Kidney capillary endothelial cell (primary cell): ENCODE measurements around the gene LRRN2.
"Not testable (repeated sequence)": the region's sequence is repeated elsewhere in the genome, so short reads cannot be mapped to it uniquely, and the experiment has no call there.

ENCODE experiments used
- DNase-seq: peaks from one replicate; pipeline ENCODE4 v3.0.0-alpha.2; 2018; ENCODE audit warnings: low spot score

LRRN2 gene

DNA sequence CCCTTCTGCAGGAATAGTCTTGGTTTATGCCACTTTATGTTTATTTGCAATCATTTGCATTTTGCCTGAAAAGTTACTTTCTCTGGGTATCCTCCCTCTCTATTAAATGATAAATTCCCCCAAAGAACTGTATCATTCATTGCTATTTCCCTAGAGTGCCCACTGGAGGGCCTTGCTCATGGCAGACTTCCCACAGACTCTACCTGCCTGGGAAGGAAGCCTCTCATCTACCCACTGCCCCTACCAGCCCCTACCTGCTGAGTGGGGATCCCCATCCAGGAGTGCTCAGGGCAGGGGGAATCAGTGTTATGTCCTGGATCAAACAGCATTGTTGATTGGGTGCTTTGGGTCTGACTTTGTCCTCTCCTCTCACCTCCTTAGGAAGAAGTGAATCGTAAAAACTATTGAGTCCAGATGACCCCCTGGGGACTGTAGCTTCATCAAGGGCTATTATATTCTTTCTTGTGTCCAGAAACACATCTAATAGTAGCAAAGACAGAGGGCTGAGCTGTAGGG lies 6.8 kb upstream of the LRRN2 start:
- no peak for DNase-seq

DNA sequence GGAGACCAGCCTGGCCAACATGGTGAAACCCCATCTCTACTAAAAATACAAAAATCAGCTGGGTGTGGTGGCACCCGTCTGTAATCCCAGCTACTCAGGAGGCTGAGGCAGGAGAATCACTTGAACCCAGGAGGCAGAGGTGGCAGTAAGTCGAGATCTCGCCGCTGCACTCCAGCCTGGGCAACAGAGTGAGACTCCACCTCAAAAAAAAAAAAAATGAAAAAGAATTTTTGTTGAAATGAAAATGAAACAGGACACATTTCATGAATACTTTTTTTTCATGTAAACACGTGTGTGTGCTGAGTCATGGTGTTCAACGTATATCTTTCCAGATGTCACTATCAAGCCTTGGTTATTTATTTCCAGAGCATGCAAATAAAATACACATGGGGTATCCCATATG lies 5.8 kb upstream of the LRRN2 start:
- not testable (repeated sequence) for DNase-seq

DNA sequence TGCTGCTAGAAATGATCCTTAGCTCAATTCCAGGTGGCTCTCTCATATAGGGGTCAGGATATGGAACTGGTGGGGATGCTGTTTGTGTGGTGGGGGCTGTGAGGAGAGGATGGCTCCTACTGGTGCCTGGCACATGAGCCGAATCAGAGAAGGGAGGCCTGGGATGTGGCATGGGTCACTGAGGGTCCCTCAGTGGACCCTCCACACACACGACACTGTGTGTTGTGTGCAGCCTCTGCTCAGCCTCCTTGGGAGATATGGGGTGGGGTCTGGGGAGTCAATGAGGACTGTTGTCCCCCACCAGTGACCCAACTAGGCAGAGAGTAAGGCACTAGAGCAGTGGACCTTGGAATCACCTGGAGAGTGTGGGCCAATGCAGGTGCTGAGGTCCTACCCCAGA lies 3.2 kb upstream of the LRRN2 start:
- no peak for DNase-seq

DNA sequence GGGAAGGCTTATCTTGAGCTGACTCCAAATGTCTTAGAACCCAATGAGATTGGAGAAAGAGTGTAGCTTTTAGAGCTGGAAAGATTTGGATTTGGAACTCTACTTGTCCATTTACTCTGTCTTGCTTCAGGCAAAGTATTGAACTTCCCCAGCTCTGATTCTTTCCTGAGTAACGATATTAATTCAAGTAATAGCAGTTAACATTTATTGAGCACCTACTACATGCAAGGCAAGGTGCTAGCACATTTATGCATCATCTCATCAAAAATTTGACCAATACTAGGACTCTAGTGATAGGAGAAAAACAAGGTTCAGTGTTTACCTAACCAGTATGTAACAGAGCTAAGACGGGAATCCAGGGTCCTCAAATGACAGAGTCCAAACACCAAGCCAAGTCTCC lies 2.5 kb upstream of the LRRN2 start:
- no peak for DNase-seq

DNA sequence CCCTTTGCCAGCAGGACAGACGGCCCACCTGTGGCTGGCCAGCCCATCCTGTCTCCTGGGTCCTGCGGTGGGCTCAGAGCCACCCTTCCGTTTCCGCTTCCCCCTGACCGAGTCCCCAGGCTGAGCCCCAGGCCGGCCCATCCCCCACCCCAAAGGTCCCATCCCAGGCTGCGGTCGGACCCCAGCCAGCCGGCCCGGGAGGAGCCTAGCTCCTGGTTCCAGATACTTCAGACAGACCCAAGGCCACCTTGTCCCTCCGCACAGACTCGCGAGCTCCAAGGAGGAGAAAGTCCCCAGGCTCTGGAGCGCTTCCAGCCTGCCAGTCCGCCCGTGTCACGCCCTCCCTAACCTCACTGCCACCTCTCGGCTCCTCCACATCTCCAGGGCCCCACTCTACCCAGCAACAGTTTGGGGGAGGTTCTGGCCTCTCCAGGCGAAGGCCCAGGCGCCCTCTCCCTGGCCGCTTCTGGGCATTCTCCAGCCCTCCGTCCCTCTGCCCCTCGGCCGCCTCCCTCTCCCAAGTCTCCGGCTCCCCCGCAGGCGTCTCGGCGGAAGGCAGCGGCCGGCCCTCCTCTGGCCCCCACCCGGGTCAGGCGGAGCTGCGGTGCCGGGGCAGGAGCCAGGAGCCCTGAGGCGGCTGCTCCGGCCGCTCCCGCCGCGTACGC lies 835 bp downstream of the LRRN2 start:
- no peak for DNase-seq

DNA sequence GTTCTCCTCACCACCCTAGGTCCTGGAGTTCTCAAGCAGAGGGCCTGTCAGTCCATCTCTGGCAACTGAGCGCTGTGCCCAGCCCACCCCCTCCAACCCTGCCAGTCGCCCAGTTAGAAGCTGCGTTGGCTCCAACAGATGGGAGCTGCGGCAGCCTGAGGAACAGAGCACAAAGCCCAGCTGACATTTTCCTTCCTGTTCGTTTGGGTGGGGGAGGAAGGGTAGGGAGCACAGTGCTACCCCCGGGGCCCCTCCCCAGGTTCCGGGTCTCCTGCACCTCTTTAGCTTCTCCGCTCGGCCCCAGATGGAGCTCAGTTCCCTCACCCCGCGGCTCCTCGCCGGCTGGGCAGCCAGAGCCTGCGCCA lies 1.4 kb downstream of the LRRN2 start:
- DNase-seq, result no peak

DNA sequence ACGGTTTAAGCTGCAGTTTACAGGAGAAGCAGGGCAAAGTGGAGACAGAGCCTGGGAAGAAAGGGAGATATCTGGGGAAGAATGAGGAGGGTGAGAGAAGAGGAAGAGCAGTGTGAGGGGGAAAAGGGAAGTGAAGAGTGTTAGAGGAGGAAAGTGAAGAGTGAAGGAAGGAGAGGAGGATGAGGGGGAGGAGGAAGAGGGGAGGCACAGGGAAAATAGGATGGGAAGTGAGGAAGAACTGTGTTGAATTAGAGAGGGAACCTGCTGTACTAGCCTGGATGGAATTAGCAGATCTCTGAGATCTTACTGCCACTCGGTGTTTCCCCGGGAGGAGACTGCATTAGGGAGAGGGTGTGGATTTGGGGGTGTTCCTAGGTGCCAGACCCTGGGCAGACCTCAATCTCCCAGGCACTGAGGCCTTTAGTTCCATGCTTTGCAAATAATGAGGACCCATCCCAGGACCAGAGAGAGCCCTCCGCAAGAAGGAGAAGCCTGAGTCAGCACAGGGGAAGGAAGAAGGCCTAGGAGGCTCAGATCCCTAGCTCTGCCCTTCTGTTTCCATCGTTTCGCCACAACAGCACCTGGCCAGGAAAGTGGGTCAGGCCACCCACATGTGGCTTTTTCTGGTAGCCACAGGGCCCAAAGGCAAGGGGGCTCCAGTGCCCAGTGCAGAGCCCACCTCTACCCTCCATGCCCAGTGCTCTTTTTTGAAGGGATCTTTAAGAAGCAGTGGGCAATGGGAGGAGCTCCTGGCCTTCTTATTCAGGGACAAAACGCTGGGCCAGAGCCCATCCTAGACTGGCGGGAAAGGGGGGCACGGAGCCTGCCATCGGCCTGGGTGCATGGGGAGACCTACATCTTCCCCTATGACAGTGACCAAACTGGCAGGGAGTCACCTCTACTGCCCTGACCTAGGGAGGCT lies 2.0 kb downstream of the LRRN2 start:
- no peak for DNase-seq

DNA sequence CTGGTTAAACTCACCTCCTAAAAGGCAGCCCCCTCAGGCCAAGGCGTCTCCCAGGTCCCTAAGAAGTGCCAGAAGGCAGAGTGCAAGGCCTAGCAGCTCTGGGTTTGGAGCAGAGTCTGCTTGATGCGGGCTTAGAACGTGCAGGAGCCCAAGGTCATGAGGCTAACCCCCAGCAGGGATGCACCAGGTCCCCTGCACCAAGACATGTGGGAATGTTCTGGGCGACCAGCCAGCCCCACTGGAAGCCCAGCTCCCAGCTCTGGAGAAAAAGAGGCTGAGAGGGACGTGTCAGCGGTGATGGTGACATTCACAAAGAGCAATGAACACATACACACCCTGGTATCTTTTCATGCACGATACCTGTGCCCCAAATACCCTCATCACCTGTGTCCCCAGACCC lies 5.1 kb downstream of the LRRN2 start:
- DNase-seq, result no peak

DNA sequence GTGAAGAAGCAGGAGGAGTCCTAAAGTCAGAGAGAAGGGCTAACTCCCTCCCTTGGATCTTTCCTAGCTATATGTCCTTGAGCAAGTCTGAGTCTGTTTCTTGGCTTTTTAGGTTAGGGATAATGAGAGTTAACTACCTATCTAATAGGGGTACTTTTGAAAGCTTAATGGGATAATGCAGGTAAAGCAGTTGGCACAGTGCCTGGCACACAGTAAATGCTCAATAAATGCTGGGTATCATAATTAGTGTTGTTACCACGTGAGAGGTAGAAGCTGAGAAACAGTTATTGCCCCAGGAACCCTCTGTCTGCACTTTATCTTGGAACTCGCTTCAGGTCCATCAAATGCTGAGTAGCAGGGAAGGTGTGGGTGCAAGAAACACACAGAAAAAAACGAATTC lies 5.5 kb downstream of the LRRN2 start:
- no peak for DNase-seq

DNA sequence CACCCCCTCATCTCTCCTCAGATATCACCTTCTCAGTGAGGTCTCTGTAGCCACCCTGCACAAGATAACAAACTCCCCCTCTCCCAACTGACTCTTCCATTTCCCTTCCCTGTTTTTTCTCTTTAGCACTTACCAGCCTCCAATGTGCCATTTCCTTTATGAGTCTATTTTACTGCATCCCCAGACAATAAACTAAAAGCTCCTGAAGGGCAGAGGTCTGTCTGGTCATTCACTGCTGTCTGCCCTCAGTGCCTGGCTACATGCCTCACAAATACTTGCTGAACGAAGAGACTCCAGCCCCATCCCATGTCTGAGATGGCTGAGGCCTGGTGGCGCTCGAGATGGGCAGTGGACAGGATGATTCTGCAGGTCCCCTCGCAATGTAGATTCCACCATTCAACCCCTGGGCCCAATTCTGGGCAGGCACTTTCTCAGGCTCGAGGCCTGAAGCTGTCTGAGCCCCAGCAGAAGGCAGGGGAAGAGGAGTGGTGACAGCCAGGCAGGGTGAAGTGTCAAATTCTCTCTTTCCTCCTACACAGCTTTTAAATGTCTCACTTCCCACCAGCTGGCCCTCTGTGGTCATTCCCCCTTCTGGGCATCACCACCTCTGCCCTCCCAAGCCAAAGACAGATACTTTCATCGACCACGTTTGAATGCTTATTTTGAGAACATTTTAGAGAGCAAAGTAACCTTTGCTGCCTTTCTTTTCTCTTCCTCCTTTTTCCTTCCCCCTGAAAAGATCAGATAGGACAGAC lies 6.6 kb downstream of the LRRN2 start:
- no peak for DNase-seq

DNA sequence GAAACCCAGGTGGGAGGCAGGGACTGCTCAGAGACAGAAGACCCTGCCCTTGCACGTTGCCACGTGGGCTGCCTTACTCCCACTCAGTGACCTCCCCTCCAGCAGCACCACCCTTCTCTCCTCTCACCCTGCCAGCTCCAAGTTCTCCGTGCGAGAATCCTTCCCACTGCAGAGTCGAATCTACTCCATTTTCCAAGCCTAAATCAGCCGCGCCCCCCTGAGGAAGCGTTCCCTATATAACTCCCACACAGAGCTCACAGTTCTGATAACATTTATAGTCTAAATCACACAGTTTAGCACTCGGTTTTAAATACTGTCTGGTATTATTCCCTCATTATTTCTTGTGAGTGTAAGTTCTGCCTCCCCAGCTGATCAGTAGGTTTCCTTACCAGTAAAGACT lies 7.7 kb downstream of the LRRN2 start:
- no peak for DNase-seq

DNA sequence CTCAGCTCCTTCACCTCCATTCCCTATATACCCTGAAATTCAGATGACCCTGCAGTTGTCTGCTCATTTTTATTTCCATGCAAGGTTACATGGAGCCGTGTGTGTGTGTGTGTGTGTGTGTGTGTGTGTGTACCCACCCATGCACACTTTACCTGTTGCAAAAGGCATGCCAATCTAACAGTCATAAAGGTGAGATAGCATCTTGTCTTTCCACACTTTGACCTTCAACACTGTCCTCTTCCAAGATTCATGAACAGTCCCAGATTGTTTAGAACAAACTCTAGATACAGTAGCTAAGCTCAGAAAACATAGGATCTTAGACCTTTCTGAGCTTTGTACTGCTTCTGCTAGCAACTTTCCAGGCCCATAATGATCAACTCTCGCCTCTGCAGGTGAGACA lies 9.5 kb downstream of the LRRN2 start:
- DNase-seq, result no peak

DNA sequence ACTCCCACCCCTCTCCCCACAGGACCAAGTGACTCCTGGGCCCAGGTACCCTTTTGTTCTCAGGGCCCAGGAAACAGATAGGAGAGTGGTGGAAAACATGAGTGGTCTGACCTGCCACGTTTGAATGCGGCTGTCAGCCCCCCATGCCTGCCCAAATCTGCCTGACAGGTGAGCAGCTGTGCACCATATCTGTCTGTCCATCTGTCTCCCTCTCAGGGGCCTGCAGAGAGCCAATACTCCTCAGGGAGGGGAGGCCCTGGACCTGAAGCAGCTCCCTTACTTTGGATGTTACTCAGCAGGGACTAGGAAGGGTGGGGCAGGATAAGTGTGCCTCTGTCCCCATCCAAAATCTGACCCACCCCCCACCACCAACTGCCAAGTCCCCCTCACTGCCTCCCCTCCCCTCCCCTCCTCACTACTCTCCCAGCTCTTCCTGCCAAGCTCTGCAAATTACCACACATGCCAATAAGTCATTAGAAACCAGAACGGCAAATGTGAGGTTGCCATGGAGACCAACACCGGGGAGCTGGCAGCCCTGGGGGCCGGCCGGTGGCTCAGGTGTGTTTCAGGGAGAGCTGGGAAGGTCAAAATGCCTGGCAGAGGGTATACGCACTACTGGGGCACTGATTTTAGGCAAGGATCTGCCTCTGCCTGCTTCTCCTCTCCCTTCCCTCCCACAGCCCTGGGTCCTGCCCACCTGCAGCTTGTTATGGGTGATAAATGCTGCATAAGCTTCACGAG lies 11.5 kb downstream of the LRRN2 start:
- DNase-seq, result no peak

DNA sequence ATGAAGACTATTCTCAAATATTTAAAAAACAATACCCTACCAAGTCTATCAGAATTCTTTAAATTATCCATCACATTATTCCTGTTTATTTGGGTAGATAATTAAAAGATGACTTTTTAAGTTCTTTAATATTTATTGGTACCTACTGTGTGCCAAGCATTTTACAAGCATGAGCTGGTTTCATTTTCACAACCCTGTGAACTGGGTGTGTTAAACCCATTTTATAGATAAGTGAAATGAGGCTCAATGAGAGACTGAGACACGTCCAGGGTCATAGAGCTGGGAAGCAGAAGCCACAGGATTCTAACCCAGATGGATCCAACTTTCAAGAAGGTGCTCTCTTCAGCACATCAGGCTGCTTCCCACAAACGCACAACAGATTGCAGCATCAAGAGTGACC lies 12.3 kb downstream of the LRRN2 start:
- DNase-seq, result no peak

DNA sequence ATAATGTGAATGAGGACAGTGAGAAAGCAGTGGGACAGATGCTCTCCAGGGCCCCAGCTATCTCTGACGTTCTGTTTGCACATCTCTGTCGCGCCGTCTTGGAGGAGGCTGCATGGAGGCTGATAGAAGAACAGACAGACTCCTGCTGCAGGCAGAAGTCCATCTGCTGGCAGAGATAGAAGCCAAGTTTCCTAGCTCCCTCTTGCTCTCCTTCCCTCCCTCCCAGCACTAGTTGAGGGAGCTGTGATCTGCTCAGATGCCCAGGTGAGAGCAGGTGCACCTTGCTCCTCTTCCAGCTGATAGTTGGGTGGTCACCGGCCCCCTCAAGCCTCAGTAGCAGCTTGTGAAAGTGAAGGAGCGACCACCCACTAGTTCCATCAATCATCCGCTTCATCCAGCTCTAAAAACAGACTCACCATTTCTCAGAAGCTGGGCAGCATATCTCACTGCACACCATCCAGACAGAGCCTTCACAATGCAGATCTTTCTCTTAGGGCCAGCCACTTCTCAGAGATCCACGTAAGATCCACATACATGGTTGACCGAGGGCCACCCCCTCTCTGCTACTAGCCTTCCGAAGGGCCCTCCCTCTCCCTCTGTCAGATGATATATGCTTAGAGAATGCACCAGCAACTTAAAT lies 12.9 kb downstream of the LRRN2 start:
- no peak for DNase-seq

DNA sequence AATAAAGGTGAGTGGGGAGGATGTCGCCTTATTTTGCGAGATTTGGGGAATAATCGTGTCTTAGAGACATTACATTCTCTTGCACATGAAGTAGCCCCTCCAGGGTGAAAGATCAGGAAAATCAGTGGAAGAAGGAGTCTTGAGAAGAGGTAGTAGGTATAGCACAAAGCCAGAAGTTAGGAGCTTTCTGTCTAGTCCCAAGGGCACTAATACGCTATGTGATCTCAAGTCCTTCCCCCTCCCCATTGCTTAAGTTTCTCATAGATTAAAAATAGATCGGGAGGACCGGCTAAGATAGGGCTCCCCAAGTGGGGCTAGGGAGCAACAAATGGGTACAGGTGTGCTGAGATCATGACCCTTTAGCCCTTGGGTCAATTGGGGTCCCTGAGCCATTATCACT lies 13.5 kb downstream of the LRRN2 start:
- DNase-seq, result no peak

DNA sequence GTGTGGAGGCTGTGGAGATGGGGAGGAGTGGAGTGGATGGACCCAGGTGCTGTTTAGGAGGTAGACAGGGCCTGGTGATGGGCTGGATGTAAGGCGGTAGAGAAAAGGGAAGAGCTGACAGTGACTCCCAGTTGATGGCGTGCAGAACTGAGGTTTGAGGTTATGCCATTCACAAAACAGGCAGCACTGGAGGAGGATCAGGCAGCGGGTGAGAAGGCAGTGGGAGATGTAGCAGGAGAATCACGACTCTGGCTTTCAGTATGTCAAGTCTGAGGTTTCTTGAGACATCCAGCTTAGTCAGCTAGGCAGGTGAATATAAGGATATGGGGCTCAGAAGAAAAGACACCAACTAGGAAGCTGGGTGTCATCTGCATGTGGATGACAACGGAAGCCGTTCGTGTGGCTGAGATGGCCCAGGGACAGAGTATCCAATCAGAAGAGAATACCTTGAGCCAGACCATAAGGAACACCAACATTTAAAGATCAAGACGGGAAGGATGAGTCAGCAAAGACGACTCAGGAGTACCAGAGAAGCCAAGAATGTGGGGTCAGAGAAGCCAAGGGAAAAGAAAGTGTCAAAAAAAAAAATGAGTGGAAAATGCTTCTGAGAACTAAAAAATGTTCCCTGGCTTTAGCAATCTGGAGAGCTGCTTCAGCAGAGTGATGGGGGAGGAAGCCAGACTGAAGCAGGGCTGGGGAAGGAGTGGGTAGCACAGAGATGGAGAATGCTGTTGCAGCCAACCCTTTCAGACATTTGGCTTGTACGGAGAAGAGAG lies 15.2 kb downstream of the LRRN2 start:
- no peak for DNase-seq

DNA sequence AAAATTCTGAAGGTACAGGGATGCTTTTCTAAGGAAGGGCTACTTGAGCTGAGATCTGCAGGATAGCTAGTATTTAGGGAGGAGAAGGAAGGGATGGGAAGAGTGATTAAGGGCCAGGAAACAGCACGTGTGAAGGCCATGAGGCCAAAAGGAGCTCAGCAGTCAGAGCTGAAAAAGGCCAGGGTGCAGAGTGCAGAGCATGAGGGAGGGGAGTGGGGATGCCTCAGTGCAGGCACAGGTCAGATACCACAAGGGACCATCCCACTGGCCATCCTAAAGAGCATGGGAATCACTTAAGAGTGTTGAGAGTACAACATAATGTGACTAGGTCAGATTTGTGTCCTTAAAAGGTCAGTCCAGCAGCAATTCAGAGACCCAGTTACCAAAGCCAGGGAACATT lies 16.0 kb downstream of the LRRN2 start:
- no peak for DNase-seq

DNA sequence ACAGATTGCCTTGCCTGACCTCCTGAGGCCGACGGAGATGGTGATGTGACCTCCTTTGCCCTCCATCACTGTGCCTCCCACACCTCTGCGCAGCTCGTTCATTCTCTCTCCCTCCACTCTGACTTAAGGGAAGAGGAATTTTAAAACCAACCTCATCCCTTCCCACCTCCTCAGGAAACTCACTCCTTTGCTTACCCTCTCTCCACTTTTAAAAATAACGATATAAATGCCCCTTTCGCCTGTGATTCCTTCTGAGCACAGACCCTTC lies 21.2 kb downstream of the LRRN2 start:
- DNase-seq, result no peak

DNA sequence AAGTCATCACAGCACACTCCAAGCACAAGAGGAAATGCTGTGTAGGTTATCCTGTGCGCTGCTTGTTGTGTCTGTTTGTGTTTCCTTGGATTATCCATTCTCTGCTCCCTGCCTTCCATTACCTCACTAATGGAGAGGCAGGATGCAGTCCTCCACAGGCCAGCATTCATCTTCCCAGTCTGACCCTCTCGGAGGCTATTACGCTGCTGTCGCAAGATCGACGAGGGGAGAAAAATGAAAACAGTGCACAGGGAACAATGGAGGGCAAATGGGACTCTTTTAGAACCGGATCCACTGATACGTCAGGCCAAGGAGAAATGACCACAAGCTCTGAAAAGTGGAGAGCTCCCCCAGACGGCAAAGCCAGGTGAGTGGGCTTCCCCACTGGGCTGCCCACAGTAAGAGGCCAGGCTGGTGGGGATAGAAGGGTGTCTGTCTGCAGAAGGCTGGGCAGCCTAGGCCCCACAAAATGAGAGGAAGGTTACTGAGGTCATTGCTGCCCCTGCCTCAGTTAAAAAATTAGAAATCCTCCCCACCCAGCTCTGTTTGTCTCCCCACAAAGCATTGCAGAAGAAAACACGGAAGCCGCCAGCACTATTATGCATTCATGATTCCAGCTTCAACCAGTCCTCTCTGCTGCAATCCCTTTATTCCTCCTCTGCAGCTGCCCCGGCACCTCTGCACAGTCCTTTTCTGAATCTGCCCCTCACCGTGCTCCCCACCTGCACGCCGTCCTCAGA lies 21.7 kb downstream of the LRRN2 start:
- no peak for DNase-seq
